ENCODE results near the gene CDC42BPB.

GRCh38 chr14:103028772-103029171 is 28.6 kb downstream of the CDC42BPB start:
- TF ChIP-seq CTCF (IDR thresholded peaks at IDR 0.05; ENCODE audit: low read depth, low read length, poor library complexity, severe bottlenecking), result no peak
- no peak for TF ChIP-seq EZH2phosphoT487 (IDR thresholded peaks at IDR 0.05; ENCODE audit: borderline replicate concordance, low read length)

Data from DOHH2 (cell line).